Ascending aorta (tissue), 2 donors: ENCODE results near the gene SIL1. TPM values are rescaled to one million over a fixed set of nuclear protein-coding genes. Genes with fewer than 3 reads are reported as not detected.

ENCODE experiments used
- DNase-seq, 2 donors: peaks; one replicate each; pipeline ENCODE4 v3.0.0-alpha.2; 2019; ENCODE audit warnings: low spot score in 2 of 2
- H3K27ac ChIP-seq, 2 donors: fragments of 200-600 bp; sonication (generic); one replicate each; pipeline ENCODE4 v1.5.1; 2016 to 2017; ENCODE audit warnings: mild to moderate bottlenecking in 1 of 2
- H3K27me3 ChIP-seq: fragments of 200-600 bp; sonication (generic); one replicate; pipeline ENCODE4 v1.5.1; 2017
- H3K36me3 ChIP-seq, 2 donors: fragments of 200-600 bp; sonication (generic); one replicate each; pipeline ENCODE4 v1.5.1; 2016
- H3K4me1 ChIP-seq, 2 donors: fragments of 200-600 bp; sonication (generic); one replicate each; pipeline ENCODE4 v1.5.1; 2016 to 2017; ENCODE audit warnings: mild to moderate bottlenecking in 1 of 2
- H3K4me3 ChIP-seq, 2 donors: fragments of 200-600 bp; sonication (generic); one replicate each; pipeline ENCODE4 v1.5.1; 2016 to 2017; ENCODE audit warnings: mild to moderate bottlenecking in 1 of 2
- H3K9me3 ChIP-seq, 2 donors: fragments of 200-600 bp; sonication (generic); one replicate each; pipeline ENCODE4 v1.5.1; 2016
- intact Hi-C: fragments of 100-400 bp; cut with DNase I; formaldehyde crosslinking; loops from one replicate; pipeline ENCODE4 v1.15.1; 2023
- total RNA-seq: library from RNA; depleted of rRNA; stranded (reverse); fragments of >200 nt; gene quantifications from one replicate; pipeline ENCODE4 v1.1.0, GENCODE V29; 2016
- TF ChIP-seq, protein P1 (sequence below), 3 experiments: fragments of 200-600 bp in 2 of 3; fragments of 450-650 bp in 1 of 3; sonication (generic) in 2 of 3; IDR thresholded peaks; one replicate each; pipeline ENCODE4 v1.5.1; 2016 to 2019; ENCODE audit warnings: antibody characterized with exemption in 3 of 3, mild to moderate bottlenecking in 1 of 3, moderate library complexity in 1 of 3

The SIL1 gene
- total RNA-seq, 1 donor from 2014 or later, result 53.4 TPM

DNA sequence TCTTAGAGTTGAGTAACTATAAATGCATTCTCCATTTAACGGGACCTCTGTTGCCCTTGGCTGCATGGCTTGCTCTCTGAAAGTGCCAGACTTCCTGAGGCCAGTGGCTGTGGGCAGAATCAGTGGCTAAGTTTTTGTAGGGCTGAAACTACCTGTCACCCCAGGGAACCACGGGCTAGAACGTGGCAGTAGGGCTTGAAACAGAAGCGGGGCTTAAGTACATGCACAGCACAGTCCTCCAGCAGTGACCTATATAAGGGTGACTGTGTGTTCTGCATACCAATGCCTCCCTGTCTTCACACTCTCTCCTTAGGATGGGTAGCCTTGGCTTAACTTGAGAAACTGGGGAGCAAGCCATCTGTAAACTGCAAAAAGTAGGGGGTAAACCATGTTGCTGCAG lies 279.5 kb downstream of the SIL1 start:
- H3K9me3 ChIP-seq, result no peaks in the 10 kb centered on the region
- no peak overlapping the region for H3K4me3 ChIP-seq
- no peak for DNase-seq
- intact Hi-C loops, result loop anchor here (5.0 kb wide), 1 partner anchor 54 kb away; no protein-coding TSS in a partner anchor
- TF ChIP-seq, protein P1, sequence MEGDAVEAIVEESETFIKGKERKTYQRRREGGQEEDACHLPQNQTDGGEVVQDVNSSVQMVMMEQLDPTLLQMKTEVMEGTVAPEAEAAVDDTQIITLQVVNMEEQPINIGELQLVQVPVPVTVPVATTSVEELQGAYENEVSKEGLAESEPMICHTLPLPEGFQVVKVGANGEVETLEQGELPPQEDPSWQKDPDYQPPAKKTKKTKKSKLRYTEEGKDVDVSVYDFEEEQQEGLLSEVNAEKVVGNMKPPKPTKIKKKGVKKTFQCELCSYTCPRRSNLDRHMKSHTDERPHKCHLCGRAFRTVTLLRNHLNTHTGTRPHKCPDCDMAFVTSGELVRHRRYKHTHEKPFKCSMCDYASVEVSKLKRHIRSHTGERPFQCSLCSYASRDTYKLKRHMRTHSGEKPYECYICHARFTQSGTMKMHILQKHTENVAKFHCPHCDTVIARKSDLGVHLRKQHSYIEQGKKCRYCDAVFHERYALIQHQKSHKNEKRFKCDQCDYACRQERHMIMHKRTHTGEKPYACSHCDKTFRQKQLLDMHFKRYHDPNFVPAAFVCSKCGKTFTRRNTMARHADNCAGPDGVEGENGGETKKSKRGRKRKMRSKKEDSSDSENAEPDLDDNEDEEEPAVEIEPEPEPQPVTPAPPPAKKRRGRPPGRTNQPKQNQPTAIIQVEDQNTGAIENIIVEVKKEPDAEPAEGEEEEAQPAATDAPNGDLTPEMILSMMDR (IDR thresholded peaks at IDR 0.05), result no peak
- H3K27me3 ChIP-seq, result no peaks in the 10 kb centered on the region
- peaks cover 0 to 20% of the 10 kb centered on the region in 2 donors for H3K4me1 ChIP-seq
- H3K36me3 ChIP-seq, result peaks cover 5 to 18% of the 10 kb centered on the region in 2 donors
- H3K27ac ChIP-seq, result no peak overlapping the region

DNA sequence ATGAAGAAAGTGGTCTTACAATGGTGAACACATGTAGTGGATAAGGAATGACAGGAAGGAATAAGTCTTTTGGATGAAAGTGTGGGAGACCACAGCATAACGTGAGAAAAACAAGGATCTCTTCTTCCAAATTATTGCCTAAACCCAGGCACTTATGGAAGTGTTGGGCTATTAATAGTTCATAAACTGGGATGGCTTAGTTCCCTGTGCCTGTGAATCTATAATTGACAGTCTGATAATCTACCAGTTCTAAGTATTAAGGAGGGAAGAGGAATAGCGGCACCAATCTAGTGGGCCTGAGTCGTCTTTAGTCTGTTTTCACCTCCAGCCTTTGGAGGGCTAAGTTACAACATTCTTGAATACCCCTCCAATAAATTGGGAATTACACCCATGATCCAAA lies 283.8 kb downstream of the SIL1 start:
- intact Hi-C loops, result no loop called here
- DNase-seq, result no peak

DNA sequence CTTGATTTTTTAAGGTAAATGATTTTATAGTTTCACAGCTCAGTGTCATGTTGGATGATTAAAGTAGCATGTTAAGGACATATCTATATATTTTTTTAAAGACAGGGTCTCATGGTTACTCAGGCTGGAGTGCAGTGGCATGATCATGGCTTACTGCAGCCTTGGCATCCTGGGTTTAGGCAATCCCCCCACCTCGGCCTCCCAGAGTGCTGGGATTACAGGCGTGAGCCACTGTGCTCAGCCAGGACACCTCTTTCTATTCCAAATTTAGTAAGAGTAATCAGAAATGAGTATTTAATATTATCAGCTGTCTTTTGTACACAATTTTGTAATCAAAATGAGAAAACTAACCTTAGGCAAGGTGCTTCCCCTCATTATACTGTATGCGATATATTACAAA lies 284.4 kb downstream of the SIL1 start:
- no peak overlapping the region for H3K4me3 ChIP-seq
- TF ChIP-seq, protein P1 (IDR thresholded peaks at IDR 0.05), result no peak
- no peaks in the 10 kb centered on the region for H3K9me3 ChIP-seq
- no peak overlapping the region for H3K27ac ChIP-seq
- DNase-seq, result no peak
- intact Hi-C loops, result no loop called here
- H3K36me3 ChIP-seq, result peaks cover 0 to 15% of the 10 kb centered on the region in 2 donors
- H3K4me1 ChIP-seq, result peaks cover 0 to 4% of the 10 kb centered on the region in 2 donors
- H3K27me3 ChIP-seq, result no peaks in the 10 kb centered on the region

More for the DNA sequence above, 283.8 kb downstream of the SIL1 start:
- H3K9me3 ChIP-seq, result no peaks in the 10 kb centered on the region
- peaks cover 0 to 14% of the 10 kb centered on the region in 2 donors for H3K36me3 ChIP-seq
- H3K4me1 ChIP-seq, result peaks cover 0 to 9% of the 10 kb centered on the region in 2 donors
- TF ChIP-seq, protein P1 (IDR thresholded peaks at IDR 0.05), result no peak
- H3K27ac ChIP-seq, result no peak overlapping the region
- no peak overlapping the region for H3K4me3 ChIP-seq
- H3K27me3 ChIP-seq, result no peaks in the 10 kb centered on the region

DNA sequence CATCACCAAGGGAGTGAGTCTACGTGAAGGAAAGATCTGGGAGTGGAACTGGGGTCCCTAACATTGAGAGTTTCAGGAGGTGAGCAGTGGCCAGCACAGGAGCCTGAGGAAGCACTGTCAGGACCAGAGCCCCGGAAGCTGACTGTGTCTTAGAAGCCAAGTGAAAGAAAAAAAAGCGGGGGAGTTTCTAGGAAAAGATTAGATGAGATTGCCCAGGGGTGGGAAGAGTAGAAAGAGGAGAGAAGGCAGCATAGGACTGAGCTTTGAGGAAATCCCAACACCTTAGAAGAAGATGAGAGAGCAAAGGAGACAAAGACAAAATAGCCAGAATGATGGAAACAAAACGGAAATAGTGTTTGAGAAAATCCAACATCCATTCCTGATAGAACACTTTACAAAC lies 286.1 kb downstream of the SIL1 start:
- H3K27ac ChIP-seq, result no peak overlapping the region
- no peaks in the 10 kb centered on the region for H3K27me3 ChIP-seq
- intact Hi-C loops, result no loop called here
- no peak for DNase-seq
- peaks cover 0 to 3% of the 10 kb centered on the region in 2 donors for H3K4me1 ChIP-seq
- TF ChIP-seq, protein P1 (IDR thresholded peaks at IDR 0.05), result no peak
- H3K9me3 ChIP-seq, result no peaks in the 10 kb centered on the region
- H3K4me3 ChIP-seq, result no peak overlapping the region
- peaks cover 0 to 11% of the 10 kb centered on the region in 2 donors for H3K36me3 ChIP-seq

DNA sequence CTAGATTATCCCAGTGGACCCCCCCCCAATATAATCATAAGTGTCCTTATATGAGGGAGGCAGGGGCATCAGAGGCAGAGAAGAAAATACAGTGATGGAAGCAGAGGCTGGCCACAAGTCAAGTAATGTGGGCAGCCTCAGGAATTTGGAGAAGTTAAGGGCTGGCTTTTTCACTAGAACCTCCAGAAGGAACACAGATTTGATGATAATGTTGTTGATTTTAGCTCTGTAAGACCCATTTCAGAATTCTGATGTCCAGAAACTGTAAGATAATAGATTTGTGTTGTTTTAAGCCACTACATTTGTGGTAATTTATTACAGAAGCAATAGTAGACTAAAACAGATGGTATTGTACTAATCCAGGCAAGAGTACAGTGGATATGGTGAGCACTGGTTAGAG lies 286.7 kb downstream of the SIL1 start:
- intact Hi-C loops, result no loop called here
- no peaks in the 10 kb centered on the region for H3K9me3 ChIP-seq
- DNase-seq, result no peak
- peaks cover 0 to 3% of the 10 kb centered on the region in 2 donors for H3K4me1 ChIP-seq
- H3K27me3 ChIP-seq, result no peaks in the 10 kb centered on the region
- TF ChIP-seq, protein P1 (IDR thresholded peaks at IDR 0.05), result no peak
- H3K4me3 ChIP-seq, result no peak overlapping the region
- H3K36me3 ChIP-seq, result peaks cover 6 to 11% of the 10 kb centered on the region in 2 donors
- peak overlapping the region in 1 of 2 donors; percentile 50 for H3K27ac ChIP-seq
